CD4-positive, alpha-beta T cell treated with Interleukin-4 for 1 hour (primary cell): ENCODE data around the gene RBP3.

Experiments
- DNase-seq, 2 donors: peaks; one replicate each; pipeline ENCODE4 v3.0.0-alpha.2; 2020 to 2022

Gene RBP3

DNA sequence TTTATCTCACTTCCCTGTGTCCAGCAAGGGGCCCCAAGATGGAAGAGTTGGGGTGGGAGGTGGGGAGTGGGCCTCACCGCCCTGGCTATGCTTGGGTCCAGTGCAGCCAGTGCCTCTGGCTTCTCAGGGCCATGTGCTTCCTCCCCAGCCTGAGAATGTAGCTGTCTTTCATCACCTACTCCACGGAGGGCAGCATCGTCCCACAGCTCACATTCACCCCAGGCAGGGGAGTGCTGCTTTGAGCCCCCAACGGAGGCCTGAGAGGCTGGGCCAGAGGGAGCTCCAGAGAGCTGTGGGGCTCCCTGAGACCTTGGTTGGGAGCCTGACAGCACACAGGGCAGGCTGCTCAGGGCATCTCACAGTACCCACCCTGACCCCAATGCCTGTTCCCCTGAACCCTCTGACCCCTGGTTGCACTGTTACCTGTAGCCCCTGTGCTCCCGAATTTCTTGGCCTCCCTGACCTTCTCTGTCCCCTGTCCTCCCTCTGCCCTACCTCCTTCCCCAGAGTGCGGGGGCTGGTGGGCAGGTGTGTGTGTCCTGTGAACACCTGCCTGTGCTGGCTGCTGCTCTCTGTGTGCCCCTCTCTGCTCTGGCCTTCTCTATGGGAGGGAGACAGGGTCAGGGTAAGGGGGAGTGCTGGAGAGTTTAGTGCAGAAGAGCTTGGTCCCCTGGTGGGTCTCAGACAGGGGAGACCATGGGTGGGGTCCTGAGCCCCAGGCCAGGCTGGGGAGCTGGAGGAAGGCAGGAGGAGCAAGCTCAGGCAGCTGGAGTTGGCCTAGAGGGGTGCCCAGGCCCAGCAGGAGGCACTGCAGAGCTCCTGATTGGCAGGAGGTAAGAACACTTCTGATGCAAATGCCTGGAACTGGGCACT lies 55.5 kb downstream of the RBP3 start:
- DNase-seq, result no peak

- DNase-seq, result no peak
Observed at GRCh38 chr10:47404446-47404845, 56.3 kb downstream of the RBP3 start.

GRCh38 chr10:47404937-47405336 lies 56.8 kb downstream of the RBP3 start:
- no peak for DNase-seq

DNA sequence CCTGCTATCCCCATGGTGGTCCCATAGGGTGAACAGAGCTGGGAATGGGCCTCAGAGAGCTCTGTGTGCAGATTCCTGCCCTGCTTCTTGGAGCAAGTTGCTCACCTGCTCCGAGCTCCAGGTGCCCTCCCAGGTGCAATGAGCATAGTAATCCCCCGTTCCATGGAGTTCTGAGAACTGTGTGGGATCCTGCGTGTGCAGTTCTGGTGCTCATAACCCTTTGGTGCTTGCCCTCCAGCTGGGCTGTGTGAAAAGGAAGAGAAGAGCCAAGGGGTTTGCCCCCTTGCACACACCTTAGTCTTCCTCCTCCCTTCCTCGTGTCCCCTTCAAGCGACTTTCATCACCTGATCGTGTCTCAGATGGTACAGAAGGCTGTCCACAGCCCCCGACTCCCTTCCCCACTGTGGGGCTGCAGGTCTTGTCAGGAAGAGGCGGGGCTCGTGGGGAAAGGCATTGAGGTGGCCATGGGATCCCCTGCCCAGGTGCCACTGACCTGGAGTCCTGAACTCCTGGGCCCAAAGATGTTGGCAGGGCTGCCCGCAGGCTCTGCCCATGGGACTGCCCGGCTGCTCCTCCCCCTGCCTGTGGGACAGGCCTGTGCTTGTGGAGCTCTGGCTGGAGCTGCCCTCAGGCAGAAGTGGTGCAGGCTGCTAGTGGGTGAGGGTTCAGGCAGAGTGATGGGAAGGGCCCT lies 57.8 kb downstream of the RBP3 start:
- DNase-seq, result no peak

DNA sequence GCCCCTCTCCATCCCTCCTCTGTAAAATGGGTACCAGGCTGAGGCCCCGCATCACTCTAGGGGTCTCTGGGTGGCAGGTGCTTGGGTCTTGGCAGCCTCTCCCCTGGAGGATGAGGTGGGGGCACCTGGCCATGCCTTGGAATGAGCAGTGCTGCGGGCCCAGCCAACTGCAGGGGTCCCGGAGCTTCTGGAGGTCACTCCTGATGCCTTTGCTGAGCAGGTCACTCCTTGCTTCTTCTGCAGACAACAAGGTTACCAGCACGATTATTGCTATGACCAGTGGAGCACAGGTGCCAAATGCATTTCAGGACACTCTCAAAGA lies 58.3 kb downstream of the RBP3 start:
- no peak for DNase-seq

- no peak for DNase-seq
Observed at GRCh38 chr10:47406870-47407691, 58.9 kb downstream of the RBP3 start.
